ENCODE measurements around the gene PTPRS.

PTPRS gene

DNA sequence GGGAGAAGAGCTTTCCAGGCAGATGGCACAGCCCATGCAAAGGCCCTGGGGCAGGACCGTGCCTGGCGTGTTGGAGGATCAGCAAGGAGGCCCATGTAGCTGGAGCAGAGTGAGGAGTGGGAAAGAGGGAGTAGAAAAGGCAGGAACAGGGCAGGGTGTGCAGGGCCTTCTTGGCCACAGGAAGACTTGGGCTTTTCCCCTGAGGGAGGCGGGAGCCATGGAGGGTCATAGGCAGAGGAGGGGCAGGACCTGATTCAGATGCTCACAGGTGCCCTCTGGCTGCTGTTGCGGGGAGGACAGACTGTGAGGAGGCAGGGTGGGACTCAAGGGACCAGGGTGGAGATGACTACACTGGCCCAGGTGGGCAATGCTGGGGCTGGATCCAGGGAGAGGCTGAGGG lies 13.8 kb upstream of the PTPRS start:
- no peak for DNase-seq

DNA sequence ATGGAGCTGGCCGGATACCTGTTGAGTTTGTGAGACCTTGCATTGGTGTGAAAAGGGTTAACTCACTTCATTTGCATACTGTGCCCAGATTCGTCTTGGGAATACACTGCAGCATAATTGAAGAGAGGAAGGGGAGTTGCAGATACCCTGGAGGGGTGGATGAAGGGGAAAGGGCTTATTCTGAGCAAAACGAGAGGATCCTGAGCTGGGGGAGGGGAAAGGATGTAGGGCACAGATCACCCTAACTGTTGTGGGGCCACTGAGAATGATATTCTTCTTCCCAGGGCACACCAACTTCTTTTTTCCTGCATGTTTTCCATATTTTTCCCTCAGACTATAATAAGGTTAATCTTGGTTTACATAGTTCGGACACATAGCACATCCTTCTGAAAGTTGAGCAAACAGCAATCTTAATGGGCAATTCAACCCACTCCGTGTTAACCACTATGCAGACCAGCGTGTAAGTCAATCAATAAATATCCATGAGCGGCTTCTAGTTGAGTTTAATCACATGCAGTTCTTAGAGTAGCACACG lies 11.7 kb upstream of the PTPRS start:
- DNase-seq: no peak

DNA sequence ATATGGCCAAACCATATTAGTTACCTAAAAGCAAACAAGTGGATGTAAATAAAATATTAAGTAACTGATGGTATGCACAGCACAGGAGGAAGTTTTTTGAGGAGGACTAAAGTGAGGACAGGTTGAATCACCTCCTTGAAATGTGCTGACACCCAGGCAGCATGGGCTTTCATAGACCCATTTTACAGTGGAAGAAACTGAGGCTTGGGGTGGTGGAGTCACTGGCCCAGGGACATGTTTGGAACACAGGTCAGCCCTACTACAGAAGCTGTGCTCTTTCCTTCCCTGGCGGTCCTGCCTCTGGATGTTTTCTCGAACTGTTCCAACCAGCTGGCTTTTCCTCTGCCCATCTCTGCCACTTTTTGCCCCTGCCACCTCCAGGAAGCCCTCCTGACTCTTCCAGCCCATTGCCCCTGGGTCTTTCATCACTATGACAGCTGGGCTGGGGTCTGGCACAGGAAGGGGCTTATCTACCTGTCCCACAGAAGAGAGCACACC lies 11.2 kb upstream of the PTPRS start:
- DNase-seq: no peak

DNA sequence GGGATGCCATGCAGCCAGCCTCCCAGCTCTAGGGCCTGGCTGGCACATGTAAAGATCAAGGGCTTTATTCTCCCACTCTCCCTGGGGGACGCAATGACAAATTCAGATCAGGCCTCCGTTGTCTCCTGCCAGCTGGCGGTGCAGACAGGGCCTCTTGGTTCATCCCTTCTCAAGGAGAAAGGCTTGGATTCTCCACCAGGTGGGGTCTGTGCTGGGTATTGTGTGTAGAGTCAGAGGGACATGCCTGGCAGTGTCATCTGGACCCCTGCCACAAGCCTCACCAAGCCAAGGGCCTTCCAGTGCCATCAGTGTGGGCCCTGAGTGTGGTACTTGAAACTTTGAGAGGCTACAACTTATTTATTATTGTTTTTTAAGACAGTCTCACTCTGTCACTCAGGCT lies 8.4 kb upstream of the PTPRS start:
- DNase-seq: no peak

DNA sequence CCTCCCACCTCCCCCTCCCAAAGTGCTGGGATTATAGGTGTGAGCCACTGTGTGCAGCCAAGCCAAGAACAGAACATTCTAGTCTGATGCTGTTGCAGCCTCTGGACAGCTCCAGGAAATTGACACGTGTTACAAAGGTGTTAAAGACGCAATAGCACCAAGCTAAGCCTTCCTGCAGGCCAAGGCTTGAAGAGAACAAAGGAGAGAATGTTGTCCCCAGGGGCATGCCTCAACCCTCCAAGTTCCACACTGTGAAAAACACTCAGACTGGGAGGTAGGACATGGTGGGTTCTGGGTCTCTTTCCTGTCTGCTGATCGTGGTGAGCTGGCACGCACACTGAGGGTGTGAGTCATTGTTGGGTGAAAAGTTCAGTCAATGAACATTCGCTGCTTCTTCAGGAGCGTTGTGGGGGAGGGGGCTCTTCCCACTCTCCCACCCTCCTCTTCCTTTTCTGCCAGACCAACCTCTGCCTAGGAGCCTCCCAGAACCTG lies 5.3 kb upstream of the PTPRS start:
- DNase-seq: no peak

DNA sequence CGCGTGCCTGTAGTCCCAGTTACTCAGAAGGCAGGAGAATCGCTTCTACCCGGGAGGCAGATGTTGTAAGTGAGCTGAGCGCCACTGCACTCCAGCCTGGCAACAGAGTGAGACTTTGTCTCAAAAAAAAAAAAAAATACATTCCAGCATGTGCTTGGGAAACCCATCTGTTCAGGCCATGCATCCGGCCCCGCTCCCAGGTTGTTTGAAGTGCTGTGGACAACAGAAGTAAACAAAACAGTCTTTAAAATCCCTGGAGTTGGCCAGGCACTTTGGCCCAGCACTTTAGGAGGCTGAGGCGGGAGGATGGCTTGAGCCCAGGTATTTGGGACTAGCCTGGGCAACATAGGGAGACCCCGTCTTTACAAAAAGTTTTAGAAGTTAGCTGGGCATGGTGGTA lies 3.2 kb upstream of the PTPRS start:
- DNase-seq: no peak

DNA sequence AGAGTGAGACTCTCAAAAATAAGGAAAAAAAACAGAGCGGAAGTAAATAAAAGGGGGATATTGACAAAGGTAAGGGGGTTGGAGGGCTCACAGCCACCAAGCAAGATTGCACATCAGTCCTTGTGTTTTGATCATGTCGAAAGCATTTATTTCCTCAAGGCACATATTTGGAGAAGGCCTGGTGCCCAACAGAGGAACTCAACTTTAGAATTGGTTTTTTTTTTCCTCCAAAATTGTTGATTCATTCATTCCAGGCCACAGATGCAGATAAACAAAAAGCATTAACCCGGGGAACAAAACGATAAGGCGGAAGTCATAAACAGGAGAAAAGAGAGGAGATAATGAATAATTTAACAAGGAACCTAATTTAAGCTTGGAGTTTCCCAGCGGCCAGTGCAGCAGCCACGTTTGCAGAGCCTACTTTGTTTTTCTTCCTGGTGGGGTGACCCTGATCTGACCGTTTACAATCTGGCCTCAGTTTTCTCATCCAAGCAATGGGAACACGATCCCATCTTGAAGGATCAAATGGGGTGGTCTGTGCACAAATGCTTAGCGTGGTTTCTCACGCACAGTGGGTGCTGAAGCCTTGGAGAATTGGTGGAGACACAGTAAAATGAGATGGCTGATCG lies 2.1 kb upstream of the PTPRS start:
- DNase-seq: no peak

DNA sequence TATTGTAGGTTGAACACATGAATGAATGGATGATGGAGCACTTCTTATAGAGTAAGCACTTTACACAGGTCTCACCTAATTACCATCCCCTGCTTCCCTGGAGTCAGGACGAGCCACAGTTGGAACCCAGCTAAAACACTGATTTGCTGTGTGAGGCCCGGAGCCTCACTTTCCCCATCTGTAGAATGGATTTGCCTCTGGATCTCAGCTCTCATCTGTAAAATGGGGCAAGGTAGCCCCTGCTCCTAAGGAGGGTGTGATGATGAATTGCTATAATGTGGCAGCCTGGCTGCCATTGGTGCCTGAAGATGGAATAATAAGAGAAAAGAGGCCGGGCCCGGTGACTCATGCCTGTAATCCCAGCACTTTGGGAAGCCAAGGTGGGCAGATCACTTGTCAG lies 1.4 kb upstream of the PTPRS start:
- no peak for DNase-seq

DNA sequence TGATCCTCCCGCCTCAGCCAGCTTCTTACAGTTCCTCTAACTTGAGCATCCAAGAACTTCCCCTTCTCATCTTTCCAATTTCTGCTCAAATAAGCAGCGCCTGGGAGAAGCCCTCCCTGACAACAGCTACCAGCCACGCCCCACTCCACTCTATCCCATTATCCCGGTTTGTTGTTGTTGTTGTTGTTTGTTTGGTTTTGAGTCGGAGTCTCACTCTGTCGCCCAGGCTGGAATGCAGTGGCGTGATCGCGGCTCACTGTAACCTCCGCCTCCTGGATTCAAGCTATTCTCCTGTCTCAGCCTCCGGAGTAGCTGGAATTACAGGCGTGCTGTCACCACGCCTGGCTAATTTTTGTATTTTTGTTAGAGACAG lies 822 bp upstream of the PTPRS start:
- DNase-seq: no peak

DNA sequence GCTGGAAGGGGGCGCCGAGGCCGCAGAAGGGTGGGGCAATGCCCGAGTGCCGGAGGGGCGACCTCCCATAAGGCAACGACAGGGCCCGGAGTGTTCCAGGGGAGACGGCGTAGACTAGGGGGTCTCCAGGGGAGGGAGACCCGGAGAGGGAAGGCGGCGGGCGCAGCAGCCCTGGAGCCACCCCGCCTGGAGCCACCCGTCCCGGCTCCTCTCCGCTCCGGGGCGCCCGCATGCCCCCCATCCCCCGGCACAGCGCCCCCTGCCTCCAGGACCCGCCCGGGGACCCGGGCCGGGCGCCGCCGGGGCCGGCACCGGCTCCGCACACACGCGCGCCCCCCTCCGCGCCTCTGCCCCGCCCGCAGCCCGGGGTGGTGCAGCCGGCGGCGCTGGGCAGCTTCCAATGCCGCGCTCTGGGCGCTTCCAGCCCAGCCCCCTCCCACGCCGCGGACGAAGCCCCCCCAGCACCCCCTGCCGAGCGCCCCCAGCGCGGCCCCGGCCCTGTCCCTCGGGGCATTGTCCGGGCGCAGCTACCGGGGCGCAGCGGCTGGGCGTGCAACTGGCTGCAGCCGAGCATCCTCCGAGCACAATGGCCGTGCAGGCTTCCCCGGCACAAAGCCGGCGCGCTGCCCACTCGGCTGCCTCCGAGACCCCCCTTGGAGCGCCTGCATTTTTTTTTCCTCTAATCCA lies 519 bp downstream of the PTPRS start:
- DNase-seq: no peak

DNA sequence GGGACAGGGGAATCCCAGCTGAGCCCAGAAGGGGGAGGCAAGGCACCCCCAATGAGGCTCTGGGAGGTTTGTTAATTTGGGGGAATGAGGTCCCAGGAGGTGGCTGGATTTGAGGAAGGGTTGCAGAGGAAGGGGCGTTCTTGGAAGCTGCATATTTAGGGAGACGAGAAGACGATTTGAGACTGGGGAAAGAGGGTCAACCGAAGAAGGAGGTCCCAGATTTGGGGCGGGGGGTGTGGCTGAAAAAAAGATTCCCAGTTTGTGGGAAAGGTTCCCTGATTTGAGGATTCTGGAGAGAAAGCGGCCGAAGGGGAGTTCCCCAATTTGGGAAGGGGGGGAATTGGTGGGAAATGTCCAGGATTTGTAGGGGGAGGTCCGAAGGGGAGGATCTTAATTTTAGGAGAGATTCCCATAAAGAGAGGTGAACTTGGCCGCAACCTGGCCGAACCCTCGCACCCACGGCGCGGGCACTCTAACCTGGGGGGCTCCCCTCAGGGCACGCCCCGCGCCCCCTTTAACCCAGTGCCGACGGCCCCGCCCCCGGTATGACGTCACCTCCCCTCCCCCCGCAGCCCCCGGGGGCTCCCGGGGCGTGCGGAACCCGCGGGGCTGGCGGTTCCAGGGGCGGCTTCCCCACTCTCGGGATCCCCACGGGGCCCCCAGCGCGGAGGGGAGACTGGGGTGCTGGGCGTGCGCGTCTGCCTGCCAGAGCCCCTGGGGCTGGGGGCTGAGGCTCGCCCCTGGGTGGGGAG lies 1.2 kb downstream of the PTPRS start:
- no peak for DNase-seq

DNA sequence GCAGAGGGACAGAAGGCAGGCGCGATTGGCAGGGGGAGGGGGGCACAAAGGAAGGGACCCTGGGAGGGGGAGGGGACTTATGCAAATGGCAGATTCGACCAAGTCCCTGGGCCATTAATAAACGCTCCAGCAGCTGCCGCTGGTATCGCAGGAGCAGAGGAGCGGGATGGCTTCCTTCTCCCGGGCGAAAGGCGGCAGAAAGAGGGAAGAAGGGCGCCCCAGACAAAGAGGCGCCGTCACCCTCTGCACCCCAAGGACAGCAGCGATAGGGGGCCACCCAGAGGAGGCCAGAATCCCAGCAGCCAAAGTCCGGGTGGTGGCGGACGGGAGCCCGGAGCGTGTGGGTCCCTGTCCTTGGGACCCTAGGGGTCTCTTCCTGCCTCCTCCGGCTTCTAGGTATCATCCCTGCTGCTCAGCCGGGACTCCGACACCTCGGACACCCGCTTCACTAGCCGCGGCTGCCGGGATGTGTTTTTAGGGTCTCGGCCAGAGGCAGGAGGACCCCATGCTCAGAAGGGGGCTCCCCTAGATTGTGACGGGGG lies 1.9 kb downstream of the PTPRS start:
- no peak for DNase-seq

DNA sequence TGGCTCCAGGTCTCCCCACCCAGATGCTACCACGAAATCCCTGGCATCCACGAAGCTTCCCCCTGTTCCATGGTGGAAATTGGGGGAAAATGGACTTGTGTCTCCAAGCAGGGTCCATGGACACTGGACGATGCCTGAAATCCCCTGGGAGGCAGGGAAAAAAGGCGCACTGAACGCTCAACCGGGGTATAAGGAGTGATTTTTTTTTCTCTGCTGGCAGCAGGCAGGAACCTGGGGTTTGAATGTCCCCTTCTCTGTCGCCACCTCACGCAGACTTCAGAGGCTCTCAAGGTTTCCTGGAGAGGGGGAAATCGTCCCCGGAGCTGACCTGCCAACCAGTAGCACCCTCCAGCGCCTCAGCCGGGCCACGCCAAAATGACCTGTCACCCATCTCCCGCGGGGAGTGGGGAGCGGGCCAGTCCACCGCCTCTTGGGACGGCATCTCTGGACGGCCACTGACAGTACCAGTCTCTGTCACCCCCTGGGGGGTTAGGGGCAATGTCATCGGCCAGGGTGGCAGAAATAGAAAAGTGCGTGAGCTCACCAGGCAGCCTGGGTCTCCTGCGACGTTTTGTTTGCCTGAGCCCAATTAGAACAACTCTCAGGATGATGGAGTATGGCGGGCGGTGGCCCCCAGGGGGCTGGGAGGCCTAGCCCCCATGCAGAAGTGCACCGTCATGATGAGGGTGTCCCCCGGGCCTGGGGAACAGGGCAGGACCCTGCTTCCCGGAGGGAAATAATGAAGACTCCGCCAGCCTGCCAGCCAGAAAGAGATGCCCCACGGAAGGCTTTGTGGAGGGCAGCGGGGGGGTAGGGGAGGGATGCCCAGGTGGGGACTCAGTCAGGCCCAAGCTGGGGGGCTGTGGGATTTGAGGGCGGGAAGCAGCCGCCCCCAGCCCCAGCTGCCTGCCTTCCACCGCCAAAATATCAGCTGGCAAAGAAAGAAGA lies 2.6 kb downstream of the PTPRS start:
- DNase-seq: no peak

DNA sequence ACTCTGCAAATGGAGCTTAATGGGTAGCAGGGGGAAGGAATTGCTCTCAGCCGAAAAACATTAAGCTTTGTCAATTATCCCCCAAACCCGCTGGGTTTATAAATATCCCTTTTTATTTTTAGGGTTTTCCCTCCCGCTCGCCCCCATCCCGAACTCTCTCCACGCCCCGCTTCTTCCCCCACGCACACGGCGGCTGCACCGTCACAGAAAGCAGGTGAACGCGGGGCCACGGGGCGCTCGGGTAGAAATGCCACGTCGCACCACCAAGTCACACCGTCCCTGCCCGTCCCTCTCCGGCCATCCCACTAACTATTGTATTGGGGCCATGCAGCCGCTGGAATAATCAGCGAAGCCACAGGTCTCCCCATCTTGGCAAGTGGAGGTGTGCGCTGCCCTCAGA lies 3.5 kb downstream of the PTPRS start:
- no peak for DNase-seq

DNA sequence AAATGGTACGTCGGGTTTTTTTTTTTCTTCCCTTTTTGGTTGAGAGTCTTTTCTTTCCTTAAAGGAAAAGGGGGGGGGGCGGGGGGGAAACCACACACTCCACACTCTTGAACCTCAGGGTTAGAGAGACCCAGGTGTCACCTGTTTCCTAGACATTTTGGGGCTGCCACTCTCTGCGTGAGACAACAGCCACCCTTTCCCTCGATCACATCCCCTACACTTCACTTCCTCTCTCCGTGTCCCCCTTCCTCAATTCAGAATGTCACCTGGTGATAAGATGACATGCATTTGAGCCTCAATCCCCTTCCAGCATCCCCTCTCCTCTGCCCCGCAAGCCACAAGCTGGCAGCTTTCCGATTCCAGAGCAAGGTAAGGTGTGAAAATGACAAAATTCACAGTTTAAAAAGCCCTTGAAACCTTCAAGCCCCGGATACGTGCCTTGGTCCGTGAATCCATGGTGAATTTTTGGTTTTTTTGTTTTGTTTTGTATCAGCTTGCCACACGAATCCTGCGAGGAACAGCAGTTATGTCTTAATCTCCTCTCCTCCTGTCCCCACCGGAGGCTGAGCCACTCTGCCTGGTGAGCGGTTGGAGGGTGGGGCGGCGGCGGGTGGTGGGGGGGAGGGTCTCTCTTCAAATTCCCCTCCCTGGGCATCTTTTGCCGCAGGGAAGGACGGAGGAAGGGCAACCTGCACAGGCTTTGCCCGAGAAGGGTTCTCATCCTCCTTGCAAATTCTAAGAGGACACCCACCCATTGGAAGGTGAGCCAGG lies 4.2 kb downstream of the PTPRS start:
- no peak for DNase-seq

DNA sequence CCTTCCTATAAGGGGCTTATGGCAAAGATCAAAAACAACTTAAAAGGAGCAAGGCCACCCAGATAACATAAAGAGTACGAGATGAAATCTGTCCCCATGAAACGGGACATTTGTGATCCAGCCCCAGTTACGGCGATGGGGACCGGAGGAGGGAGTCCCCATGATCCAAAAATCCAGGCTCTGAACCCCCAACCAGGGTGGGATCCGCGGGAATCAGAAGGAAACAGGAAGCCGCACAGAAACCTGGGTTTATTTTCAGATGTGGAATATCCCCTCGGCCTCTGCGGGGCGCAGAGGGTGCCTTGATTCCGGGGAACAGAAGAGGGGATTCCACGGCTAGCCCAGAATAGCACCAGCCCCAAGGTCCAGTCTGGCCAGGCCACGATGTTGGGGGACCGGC lies 5.0 kb downstream of the PTPRS start:
- DNase-seq: no peak

DNA sequence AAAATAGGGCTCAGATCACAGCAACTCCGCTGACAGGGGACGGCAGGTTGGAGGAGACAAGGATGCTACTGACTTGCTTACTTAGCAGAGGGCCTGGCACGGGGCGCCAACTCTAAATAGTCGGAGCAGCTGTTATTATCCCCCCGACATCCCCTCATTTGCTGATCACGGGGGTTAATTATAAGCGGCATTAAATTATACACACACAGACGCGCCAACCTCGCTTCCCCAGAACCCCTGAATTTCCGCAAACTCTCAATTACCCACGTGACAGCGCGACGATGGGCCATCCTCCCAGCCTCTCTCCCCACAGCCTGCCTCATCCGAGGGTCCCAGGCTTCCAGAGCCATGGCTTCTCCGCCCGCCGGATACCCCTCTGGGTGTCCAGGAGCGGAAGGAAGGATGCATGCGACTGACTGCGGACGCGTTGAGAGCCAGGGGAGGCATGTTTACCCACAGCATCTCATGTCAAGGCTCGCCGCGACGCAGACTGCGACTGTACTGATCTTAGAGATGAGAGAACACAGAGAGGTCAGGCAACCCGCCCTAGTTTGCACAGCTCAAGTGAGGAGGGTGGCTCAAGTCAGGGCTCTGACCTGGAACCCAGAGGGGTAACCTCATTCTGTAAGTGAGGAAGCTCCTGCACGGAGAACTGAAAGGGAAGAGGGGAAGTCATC lies 5.7 kb downstream of the PTPRS start:
- no peak for DNase-seq

DNA sequence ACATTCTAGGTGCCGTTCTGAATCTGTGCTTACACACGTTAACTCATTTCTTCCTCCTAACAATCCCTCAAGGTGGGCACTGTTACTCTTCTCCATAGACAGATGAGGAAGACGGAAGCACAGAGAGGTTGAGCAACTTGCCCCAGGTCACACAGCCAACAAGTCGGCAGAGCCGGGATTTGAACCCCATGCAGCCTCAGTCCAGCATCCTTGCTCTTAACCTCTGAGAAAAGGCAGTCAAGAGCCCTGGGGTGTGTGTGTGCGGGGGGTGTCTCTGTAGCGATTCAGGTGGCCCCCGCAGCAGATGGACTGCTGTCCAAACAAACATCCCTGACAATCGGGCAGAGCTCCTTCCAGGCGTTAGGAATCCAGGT lies 6.3 kb downstream of the PTPRS start:
- no peak for DNase-seq

DNA sequence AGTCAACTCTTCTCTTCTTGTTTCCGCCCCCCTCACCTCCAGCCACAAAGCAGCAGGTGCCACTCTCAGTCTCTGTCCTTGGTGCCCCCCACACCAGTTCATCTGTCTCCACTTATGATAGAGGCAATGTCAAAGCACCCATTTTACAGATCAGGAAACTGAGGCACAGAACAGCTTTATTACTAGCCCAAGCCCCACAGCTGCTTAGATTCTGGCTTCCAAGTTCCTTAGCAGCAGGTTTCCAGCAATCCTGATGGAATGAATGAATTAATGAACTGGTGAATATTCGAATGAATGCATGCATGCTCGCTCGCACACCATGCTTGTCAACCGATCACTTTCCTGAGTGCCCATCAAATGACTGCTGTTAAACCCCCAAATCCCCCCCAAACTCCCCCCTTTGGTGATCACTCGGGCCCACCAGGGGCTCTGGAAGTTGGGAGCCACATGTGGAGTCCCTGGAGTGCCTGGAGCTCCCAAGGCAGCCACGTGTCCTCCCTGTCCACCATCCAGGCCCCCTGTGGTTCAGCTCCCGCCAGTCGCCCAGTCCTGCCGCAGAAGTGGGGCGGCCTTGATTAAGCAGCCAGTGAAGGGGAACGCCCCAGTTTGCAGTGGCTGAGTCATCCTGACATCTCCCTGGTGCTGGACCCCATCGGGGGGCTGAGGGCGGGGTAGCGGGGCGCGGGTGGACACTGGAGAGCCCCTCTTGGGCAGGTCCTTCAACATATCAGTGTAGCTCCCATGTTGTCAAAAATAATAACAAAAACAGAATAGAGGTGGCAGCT lies 6.8 kb downstream of the PTPRS start:
- no peak for DNase-seq

DNA sequence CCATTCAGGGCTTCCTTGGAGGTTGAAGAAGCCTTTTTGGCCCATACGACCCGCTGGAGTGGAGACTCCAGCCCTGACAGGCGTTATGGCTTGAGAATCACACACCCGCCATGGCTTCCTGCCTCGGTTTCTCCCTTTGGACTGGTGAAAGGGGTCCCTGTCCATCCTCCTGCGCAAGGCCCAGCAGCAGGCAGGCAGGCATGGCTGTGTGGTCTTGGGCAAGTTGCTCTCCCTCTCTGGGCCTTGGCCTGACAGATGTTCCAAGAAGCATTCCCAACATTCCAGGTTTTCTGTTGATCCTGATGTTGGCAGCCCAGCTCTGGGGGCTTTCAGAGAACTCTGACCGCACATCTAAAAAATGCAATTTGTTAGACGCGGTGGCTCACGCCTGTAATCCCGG lies 8.1 kb downstream of the PTPRS start:
- no peak for DNase-seq

Data from CD4-positive, alpha-beta T cell treated with Interleukin-17A for 4 hours (primary cell).